ENCODE data around the gene USP2.
"Not testable (repeated sequence)": the region's sequence is repeated elsewhere in the genome, so short reads cannot be mapped to it uniquely, and the experiment has no call there.

Gene USP2

DNA sequence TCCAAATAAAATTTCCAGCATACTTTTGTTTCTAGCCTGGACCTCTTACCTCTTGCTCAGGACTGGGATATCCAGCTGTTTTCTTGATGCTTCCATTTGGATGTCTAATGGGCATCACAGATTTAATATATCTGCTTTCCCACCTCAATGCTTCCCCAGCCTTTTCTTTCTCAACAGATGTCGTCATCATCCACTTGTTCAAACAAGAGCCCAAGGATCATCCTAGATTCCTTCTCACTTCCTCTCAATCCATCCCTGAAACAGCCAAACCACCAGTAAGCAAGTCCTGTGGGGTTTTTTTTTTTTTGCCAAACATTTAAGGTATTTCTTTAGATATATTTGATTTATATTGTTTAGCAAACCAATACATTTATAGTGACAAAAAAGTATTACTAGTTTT, 29.0 kb upstream of the USP2 start:
- Histone ChIP-seq H3K4me3 (ENCODE audit: low read depth in 1 of 2, low read length in 2 of 2) (no peak overlapping the region), H3K27ac (ENCODE audit: low read length) (no peak overlapping the region), H3K4me1 (ENCODE audit: control insufficient read depth in 1 of 2, insufficient read depth in 2 of 2, low read length in 2 of 2) (no peaks in the 10 kb centered on the region), H3K9me3 (ENCODE audit: control insufficient read depth in 1 of 2, low read length in 2 of 2) (no peaks in the 10 kb centered on the region), H3K36me3 (ENCODE audit: control insufficient read depth in 1 of 2, insufficient read depth in 2 of 2, low read length in 2 of 2) (peaks cover 0 to 5% of the 10 kb centered on the region in 2 donors), H3K27me3 (ENCODE audit: low read depth, low read length) (no peaks in the 10 kb centered on the region)

- Histone ChIP-seq H3K9me3 (ENCODE audit: control insufficient read depth in 1 of 2, low read length in 2 of 2) (no peaks in the 10 kb centered on the region), H3K4me3 (ENCODE audit: low read depth in 1 of 2, low read length in 2 of 2) (no peak overlapping the region), H3K4me1 (ENCODE audit: control insufficient read depth in 1 of 2, insufficient read depth in 2 of 2, low read length in 2 of 2) (no peaks in the 10 kb centered on the region), H3K27me3 (ENCODE audit: low read depth, low read length) (no peaks in the 10 kb centered on the region), H3K27ac (ENCODE audit: low read length) (no peak overlapping the region), H3K36me3 (ENCODE audit: control insufficient read depth in 1 of 2, insufficient read depth in 2 of 2, low read length in 2 of 2) (peaks cover 0 to 5% of the 10 kb centered on the region in 2 donors)
Observed at GRCh38 chr11:119409731-119410130, 28.2 kb upstream of the USP2 start.

DNA sequence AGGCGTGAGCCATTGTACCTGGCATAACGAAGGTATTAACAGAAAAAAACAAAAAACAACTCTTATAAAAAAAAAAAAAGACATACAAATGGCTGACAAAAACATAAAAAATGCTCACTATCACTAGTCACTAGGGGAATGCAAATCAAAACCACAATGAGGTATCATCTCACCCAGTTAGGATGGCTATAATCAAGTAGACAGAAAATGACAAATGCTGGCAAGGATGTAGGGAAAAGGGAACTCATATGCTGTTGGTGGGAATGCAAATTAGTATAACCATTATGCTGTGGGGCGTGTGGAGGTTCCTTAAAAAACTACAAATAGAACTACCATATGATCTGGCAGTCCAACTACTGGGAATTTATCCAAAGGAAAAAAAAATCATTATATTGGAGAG, 24.5 kb upstream of the USP2 start:
- H3K4me1 ChIP-seq (ENCODE audit: control insufficient read depth in 1 of 2, insufficient read depth in 2 of 2, low read length in 2 of 2) = no peaks in the 10 kb centered on the region
- no peak overlapping the region for H3K4me3 ChIP-seq (ENCODE audit: low read depth in 1 of 2, low read length in 2 of 2)
- H3K9me3 ChIP-seq (ENCODE audit: control insufficient read depth in 1 of 2, low read length in 2 of 2) = no peaks in the 10 kb centered on the region
- peaks cover 0 to 5% of the 10 kb centered on the region in 2 donors for H3K36me3 ChIP-seq (ENCODE audit: control insufficient read depth in 1 of 2, insufficient read depth in 2 of 2, low read length in 2 of 2)
- H3K27me3 ChIP-seq (ENCODE audit: low read depth, low read length) = no peaks in the 10 kb centered on the region
- no peak overlapping the region for H3K27ac ChIP-seq (ENCODE audit: low read length)

- not testable (repeated sequence) for H3K27me3 ChIP-seq (ENCODE audit: low read depth, low read length); H3K4me1 ChIP-seq (ENCODE audit: control insufficient read depth in 1 of 2, insufficient read depth in 2 of 2, low read length in 2 of 2); H3K9me3 ChIP-seq (ENCODE audit: control insufficient read depth in 1 of 2, low read length in 2 of 2); H3K4me3 ChIP-seq (ENCODE audit: low read depth in 1 of 2, low read length in 2 of 2); H3K36me3 ChIP-seq (ENCODE audit: control insufficient read depth in 1 of 2, insufficient read depth in 2 of 2, low read length in 2 of 2); H3K27ac ChIP-seq (ENCODE audit: low read length)
Observed at GRCh38 chr11:119405448-119405847, 24.0 kb upstream of the USP2 start.

GRCh38 chr11:119404872-119405271, 23.4 kb upstream of the USP2 start:
- Histone ChIP-seq H3K4me3 (ENCODE audit: low read depth in 1 of 2, low read length in 2 of 2) (no peak overlapping the region), H3K27ac (ENCODE audit: low read length) (no peak overlapping the region), H3K27me3 (ENCODE audit: low read depth, low read length) (no peaks in the 10 kb centered on the region), H3K36me3 (ENCODE audit: control insufficient read depth in 1 of 2, insufficient read depth in 2 of 2, low read length in 2 of 2) (peaks cover 0 to 2% of the 10 kb centered on the region in 2 donors), H3K4me1 (ENCODE audit: control insufficient read depth in 1 of 2, insufficient read depth in 2 of 2, low read length in 2 of 2) (no peaks in the 10 kb centered on the region), H3K9me3 (ENCODE audit: control insufficient read depth in 1 of 2, low read length in 2 of 2) (peaks cover 0 to 9% of the 10 kb centered on the region in 2 donors)

- Histone ChIP-seq H3K27me3 (ENCODE audit: low read depth, low read length) (no peaks in the 10 kb centered on the region), H3K27ac (ENCODE audit: low read length) (no peak overlapping the region), H3K9me3 (ENCODE audit: control insufficient read depth in 1 of 2, low read length in 2 of 2) (peaks cover 6 to 10% of the 10 kb centered on the region in 2 donors), H3K36me3 (ENCODE audit: control insufficient read depth in 1 of 2, insufficient read depth in 2 of 2, low read length in 2 of 2) (no peaks in the 10 kb centered on the region), H3K4me3 (ENCODE audit: low read depth in 1 of 2, low read length in 2 of 2) (no peak overlapping the region), H3K4me1 (ENCODE audit: control insufficient read depth in 1 of 2, insufficient read depth in 2 of 2, low read length in 2 of 2) (no peaks in the 10 kb centered on the region)
Observed at GRCh38 chr11:119403021-119403420, 21.5 kb upstream of the USP2 start.

DNA sequence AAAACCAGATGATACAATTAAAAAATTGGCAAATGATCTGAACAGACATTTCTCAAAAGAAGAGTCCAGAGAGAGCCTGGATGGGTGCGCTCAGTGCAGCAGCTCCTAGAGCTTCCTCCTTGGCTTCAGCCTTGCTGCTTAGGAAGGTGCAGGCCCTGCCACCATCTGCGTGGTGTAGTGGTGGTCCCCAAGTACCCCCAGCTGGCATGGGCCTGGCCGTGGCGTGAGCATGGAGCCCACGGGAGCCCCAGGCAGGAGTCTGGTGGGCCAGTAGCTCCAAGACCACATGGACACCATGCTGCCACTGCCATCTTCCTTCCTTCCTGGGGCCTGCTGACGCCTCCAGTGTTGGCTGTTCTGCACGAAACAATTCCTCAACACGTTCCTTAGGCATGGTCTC, 21.0 kb upstream of the USP2 start:
- H3K4me3 ChIP-seq (ENCODE audit: low read depth in 1 of 2, low read length in 2 of 2) = no peak overlapping the region
- no peaks in the 10 kb centered on the region for H3K27me3 ChIP-seq (ENCODE audit: low read depth, low read length)
- no peaks in the 10 kb centered on the region for H3K36me3 ChIP-seq (ENCODE audit: control insufficient read depth in 1 of 2, insufficient read depth in 2 of 2, low read length in 2 of 2)
- H3K27ac ChIP-seq (ENCODE audit: low read length) = no peak overlapping the region
- H3K4me1 ChIP-seq (ENCODE audit: control insufficient read depth in 1 of 2, insufficient read depth in 2 of 2, low read length in 2 of 2) = no peaks in the 10 kb centered on the region
- peaks cover 9 to 10% of the 10 kb centered on the region in 2 donors for H3K9me3 ChIP-seq (ENCODE audit: control insufficient read depth in 1 of 2, low read length in 2 of 2)

GRCh38 chr11:119400860-119401259, 19.4 kb upstream of the USP2 start:
- Histone ChIP-seq H3K36me3 (ENCODE audit: control insufficient read depth in 1 of 2, insufficient read depth in 2 of 2, low read length in 2 of 2) (no peaks in the 10 kb centered on the region), H3K27me3 (ENCODE audit: low read depth, low read length) (no peaks in the 10 kb centered on the region), H3K27ac (ENCODE audit: low read length) (no peak overlapping the region), H3K9me3 (ENCODE audit: control insufficient read depth in 1 of 2, low read length in 2 of 2) (peaks cover 9 to 10% of the 10 kb centered on the region in 2 donors), H3K4me1 (ENCODE audit: control insufficient read depth in 1 of 2, insufficient read depth in 2 of 2, low read length in 2 of 2) (no peaks in the 10 kb centered on the region), H3K4me3 (ENCODE audit: low read depth in 1 of 2, low read length in 2 of 2) (no peak overlapping the region)

- Histone ChIP-seq H3K27me3 (ENCODE audit: low read depth, low read length) (no peaks in the 10 kb centered on the region), H3K4me1 (ENCODE audit: control insufficient read depth in 1 of 2, insufficient read depth in 2 of 2, low read length in 2 of 2) (no peaks in the 10 kb centered on the region), H3K9me3 (ENCODE audit: control insufficient read depth in 1 of 2, low read length in 2 of 2) (peaks cover 9 to 10% of the 10 kb centered on the region in 2 donors), H3K4me3 (ENCODE audit: low read depth in 1 of 2, low read length in 2 of 2) (no peak overlapping the region), H3K36me3 (ENCODE audit: control insufficient read depth in 1 of 2, insufficient read depth in 2 of 2, low read length in 2 of 2) (no peaks in the 10 kb centered on the region), H3K27ac (ENCODE audit: low read length) (no peak overlapping the region)
Observed at GRCh38 chr11:119397740-119398139, 16.2 kb upstream of the USP2 start.

- H3K9me3 ChIP-seq (ENCODE audit: control insufficient read depth in 1 of 2, low read length in 2 of 2) = peaks cover 9 to 10% of the 10 kb centered on the region in 2 donors
- no peaks in the 10 kb centered on the region for H3K36me3 ChIP-seq (ENCODE audit: control insufficient read depth in 1 of 2, insufficient read depth in 2 of 2, low read length in 2 of 2)
- no peaks in the 10 kb centered on the region for H3K4me1 ChIP-seq (ENCODE audit: control insufficient read depth in 1 of 2, insufficient read depth in 2 of 2, low read length in 2 of 2)
- no peaks in the 10 kb centered on the region for H3K27me3 ChIP-seq (ENCODE audit: low read depth, low read length)
- no peak overlapping the region for H3K4me3 ChIP-seq (ENCODE audit: low read depth in 1 of 2, low read length in 2 of 2)
- no peak overlapping the region for H3K27ac ChIP-seq (ENCODE audit: low read length)
Observed at GRCh38 chr11:119396835-119397234, 15.3 kb upstream of the USP2 start.

GRCh38 chr11:119391275-119391674, 9.8 kb upstream of the USP2 start:
- no peaks in the 10 kb centered on the region for H3K36me3 ChIP-seq (ENCODE audit: control insufficient read depth in 1 of 2, insufficient read depth in 2 of 2, low read length in 2 of 2)
- no peaks in the 10 kb centered on the region for H3K9me3 ChIP-seq (ENCODE audit: control insufficient read depth in 1 of 2, low read length in 2 of 2)
- no peak overlapping the region for H3K4me3 ChIP-seq (ENCODE audit: low read depth in 1 of 2, low read length in 2 of 2)
- no peaks in the 10 kb centered on the region for H3K27me3 ChIP-seq (ENCODE audit: low read depth, low read length)
- no peak overlapping the region for H3K27ac ChIP-seq (ENCODE audit: low read length)
- H3K4me1 ChIP-seq (ENCODE audit: control insufficient read depth in 1 of 2, insufficient read depth in 2 of 2, low read length in 2 of 2) = no peaks in the 10 kb centered on the region

DNA sequence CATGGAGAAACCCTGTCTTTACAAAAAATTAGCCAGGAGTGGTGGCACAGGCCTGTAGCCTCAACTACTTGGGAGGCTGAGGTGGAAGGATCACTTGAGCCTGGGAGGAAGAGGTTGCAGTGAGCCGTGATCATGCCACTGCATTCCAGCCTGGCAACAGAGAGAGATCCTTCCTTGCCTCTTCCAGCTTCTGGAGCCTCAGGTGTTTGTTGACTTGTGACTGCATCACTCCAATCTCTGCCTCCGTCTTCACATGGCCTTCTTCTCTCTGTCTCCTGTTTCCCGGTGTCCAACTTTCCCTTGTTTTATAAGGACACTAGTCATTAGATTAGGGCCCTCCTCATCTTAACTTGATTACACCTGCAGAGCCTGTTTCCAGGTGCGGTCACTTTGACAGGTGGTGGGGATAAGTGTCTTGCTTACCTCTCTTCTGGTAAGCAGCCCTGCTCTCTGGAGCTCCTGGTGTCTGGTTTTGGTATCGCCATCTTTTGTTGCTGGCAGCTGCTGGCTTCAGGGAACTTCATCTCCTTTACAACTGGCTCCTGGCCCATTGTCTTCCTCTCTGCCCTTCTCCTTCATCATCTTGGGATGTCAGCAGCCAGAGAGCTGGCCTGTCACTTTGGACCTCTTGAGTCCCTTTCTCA, 8.2 kb upstream of the USP2 start:
- no peak overlapping the region for H3K4me3 ChIP-seq (ENCODE audit: low read depth in 1 of 2, low read length in 2 of 2)
- H3K9me3 ChIP-seq (ENCODE audit: control insufficient read depth in 1 of 2, low read length in 2 of 2) = no peaks in the 10 kb centered on the region
- H3K27me3 ChIP-seq (ENCODE audit: low read depth, low read length) = no peaks in the 10 kb centered on the region

More for the DNA sequence above, 8.2 kb upstream of the USP2 start:
- Histone ChIP-seq H3K27ac (ENCODE audit: low read length) (no peak overlapping the region), H3K4me1 (ENCODE audit: control insufficient read depth in 1 of 2, insufficient read depth in 2 of 2, low read length in 2 of 2) (no peaks in the 10 kb centered on the region), H3K36me3 (ENCODE audit: control insufficient read depth in 1 of 2, insufficient read depth in 2 of 2, low read length in 2 of 2) (no peaks in the 10 kb centered on the region)

Measured in muscle layer of duodenum (tissue), 2 donors.